OCI-LY3 (cell line): ENCODE results near the gene SLC6A6.
A peak's percentile ranks its signal among the peaks of the same experiment; 100 is the strongest.

Source experiments
- H2AFZ ChIP-seq: fragments of 200-600, 300-600 bp; shearing (Covaris generic); 2 replicates; pipeline ENCODE4 v1.6.0; 2014; ENCODE audit warnings: antibody characterized with exemption, low read depth, low read length
- H3K27ac ChIP-seq: fragments of 200-600, 300-600 bp; sonication (generic); 2 replicates; pipeline ENCODE4 v1.5.1; 2014; ENCODE audit warnings: mild to moderate bottlenecking, low read length, moderate library complexity, mixed read lengths
- H3K27me3 ChIP-seq: fragments of 200-600, 300-600 bp; sonication (generic); 2 replicates; pipeline ENCODE4 v1.6.1; 2014; ENCODE audit warnings: low read depth, low read length, mixed read lengths
- H3K36me3 ChIP-seq: fragments of 200-600, 300-600 bp; sonication (generic); replicated peaks from 2 replicates; pipeline ENCODE3; 2014; ENCODE audit warnings: low read depth, low read length, mixed read lengths
- H3K4me1 ChIP-seq: fragments of 300-600, 200-600 bp; sonication (generic); 2 replicates; pipeline ENCODE4 v1.6.1; 2014; ENCODE audit warnings: low read length, mixed read lengths
- H3K4me2 ChIP-seq: fragments of 200-600, 300-600 bp; sonication (generic); 2 replicates; pipeline ENCODE4 v1.6.1; 2014; ENCODE audit warnings: low read length, mixed read lengths
- H3K4me3 ChIP-seq: fragments of 300-600, 200-600 bp; sonication (generic); 2 replicates; pipeline ENCODE4 v1.5.1; 2014; ENCODE audit warnings: antibody characterized with exemption, mild to moderate bottlenecking, low read length, moderate library complexity
- H3K79me2 ChIP-seq: fragments of 300-600, 200-600 bp; shearing (Covaris generic); 2 replicates; pipeline ENCODE4 v1.6.1; 2014; ENCODE audit warnings: mild to moderate bottlenecking, low read length, mixed read lengths
- H3K9ac ChIP-seq: fragments of 300-600, 200-600 bp; shearing (Covaris generic); 2 replicates; pipeline ENCODE4 v1.6.0; 2014; ENCODE audit warnings: mild to moderate bottlenecking, low read length, moderate library complexity
- H3K9me3 ChIP-seq: fragments of 200-600, 300-600 bp; shearing (Covaris generic); 2 replicates; pipeline ENCODE4 v1.6.1; 2014; ENCODE audit warnings: low read length, mixed read lengths; ENCODE audit not compliant: insufficient read depth
- H4K20me1 ChIP-seq: fragments of 200-600, 300-600 bp; sonication (generic); 2 replicates; pipeline ENCODE4 v1.6.1; 2016; ENCODE audit warnings: low read length, mixed read lengths; ENCODE audit not compliant: insufficient read depth
- CTCF ChIP-seq: fragments of 200-600, 300-600 bp; sonication (generic); IDR thresholded peaks from 2 replicates; pipeline ENCODE4 v1.5.1; 2014; ENCODE audit warnings: antibody characterized with exemption, low read length, low read depth
- EZH2phosphoT487 ChIP-seq: fragments of 200-600 bp; shearing (Covaris generic); IDR thresholded peaks from 2 replicates; pipeline ENCODE4 v1.6.1; 2018; ENCODE audit warnings: antibody characterized with exemption, mixed run types, low read depth

Gene SLC6A6

GRCh38 chr3:14438262-14438661 lies 35.9 kb downstream of the SLC6A6 start:
- Histone ChIP-seq H3K9me3 (no peaks in the 10 kb centered on the region), H3K9ac (peak overlapping the region; percentile 76; the same call in 1 of the 2 replicates), H2AFZ (no peak overlapping the region), H3K27ac (peak overlapping the region; percentile 94), H3K4me1 (peaks cover 81% of the 10 kb centered on the region), H3K79me2 (peaks cover 98% of the 10 kb centered on the region), H3K4me2 (peak overlapping the region; percentile 95), H4K20me1 (no peaks in the 10 kb centered on the region), H3K36me3 (peaks cover 26% of the 10 kb centered on the region), H3K4me3 (peak overlapping the region; percentile 64; the same call in 1 of the 2 replicates), H3K27me3 (no peaks in the 10 kb centered on the region)
- TF ChIP-seq EZH2phosphoT487 (no peak), CTCF (no peak)

- Histone ChIP-seq H3K27me3 (no peaks in the 10 kb centered on the region), H3K27ac (peak overlapping the region; percentile 94), H4K20me1 (no peaks in the 10 kb centered on the region)
Observed at GRCh38 chr3:14438929-14439328, 36.5 kb downstream of the SLC6A6 start.

GRCh38 chr3:14439501-14440167 lies 37.2 kb downstream of the SLC6A6 start:
- peak overlapping the region; percentile 76 for H3K9ac ChIP-seq
- no peaks in the 10 kb centered on the region for H4K20me1 ChIP-seq
- H3K4me3 ChIP-seq = peak overlapping the region; percentile 64
- no peaks in the 10 kb centered on the region for H3K9me3 ChIP-seq
- H3K27ac ChIP-seq = peak overlapping the region; percentile 94
- H3K79me2 ChIP-seq = peaks cover 98% of the 10 kb centered on the region
- peaks cover 35% of the 10 kb centered on the region for H3K36me3 ChIP-seq
- H3K4me2 ChIP-seq = peak overlapping the region; percentile 95
- H3K4me1 ChIP-seq = peaks cover 67% of the 10 kb centered on the region
- H3K27me3 ChIP-seq = no peaks in the 10 kb centered on the region
- TF ChIP-seq EZH2phosphoT487 (no peak), CTCF (no peak)
- H2AFZ ChIP-seq = no peak overlapping the region

More at GRCh38 chr3:14438929-14439328, 36.5 kb downstream of the SLC6A6 start:
- Histone ChIP-seq H3K9me3 (no peaks in the 10 kb centered on the region), H3K36me3 (peaks cover 33% of the 10 kb centered on the region), H3K4me3 (peak overlapping the region; percentile 64), H3K4me1 (peaks cover 74% of the 10 kb centered on the region), H3K79me2 (peaks cover 99% of the 10 kb centered on the region), H3K4me2 (peak overlapping the region; percentile 95), H3K9ac (peak overlapping the region; percentile 76), H2AFZ (no peak overlapping the region)
- TF ChIP-seq EZH2phosphoT487 (no peak), CTCF (no peak)

GRCh38 chr3:14440168-14440518 lies 37.7 kb downstream of the SLC6A6 start:
- peak overlapping the region; percentile 64 for H3K4me3 ChIP-seq
- peak overlapping the region; percentile 94 for H3K27ac ChIP-seq
- H3K4me2 ChIP-seq = peak overlapping the region; percentile 95
- no peak overlapping the region for H2AFZ ChIP-seq
- no peaks in the 10 kb centered on the region for H3K9me3 ChIP-seq
- TF ChIP-seq EZH2phosphoT487 = no peak
- H3K36me3 ChIP-seq = peaks cover 34% of the 10 kb centered on the region
- no peaks in the 10 kb centered on the region for H4K20me1 ChIP-seq
- peaks cover 62% of the 10 kb centered on the region for H3K4me1 ChIP-seq
- no peaks in the 10 kb centered on the region for H3K27me3 ChIP-seq
- peak overlapping the region; percentile 76 for H3K9ac ChIP-seq
- peaks cover 96% of the 10 kb centered on the region for H3K79me2 ChIP-seq
